CD4-positive, alpha-beta T cell treated with Interleukin-6 at 100 ng/mL for 8 hours (primary cell): ENCODE data around the gene TMEM154.

Source experiments
- DNase-seq: peaks from one replicate; pipeline ENCODE4 v3.0.0-alpha.2; 2020; ENCODE audit warnings: mixed read lengths, low spot score

TMEM154 gene

DNA sequence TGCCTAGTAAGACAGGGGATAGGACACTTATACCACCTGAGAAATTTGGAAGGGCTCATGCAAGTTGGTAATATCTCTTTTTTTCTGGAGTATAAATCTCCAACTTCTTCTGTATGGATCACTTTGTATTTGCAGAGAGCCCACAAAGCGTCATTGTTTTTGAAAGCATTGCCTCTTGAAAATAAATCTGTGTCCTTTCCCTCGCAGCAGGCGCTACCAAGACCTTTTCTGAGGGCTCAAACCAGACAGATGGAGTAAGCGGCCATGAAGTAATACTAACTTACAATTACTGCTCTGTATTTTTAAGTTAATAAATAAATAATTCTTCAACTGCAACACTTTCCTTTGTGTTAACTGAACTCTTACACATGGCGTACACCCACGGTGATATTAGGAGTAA lies 87.9 kb downstream of the TMEM154 start:
- DNase-seq = no peak

DNA sequence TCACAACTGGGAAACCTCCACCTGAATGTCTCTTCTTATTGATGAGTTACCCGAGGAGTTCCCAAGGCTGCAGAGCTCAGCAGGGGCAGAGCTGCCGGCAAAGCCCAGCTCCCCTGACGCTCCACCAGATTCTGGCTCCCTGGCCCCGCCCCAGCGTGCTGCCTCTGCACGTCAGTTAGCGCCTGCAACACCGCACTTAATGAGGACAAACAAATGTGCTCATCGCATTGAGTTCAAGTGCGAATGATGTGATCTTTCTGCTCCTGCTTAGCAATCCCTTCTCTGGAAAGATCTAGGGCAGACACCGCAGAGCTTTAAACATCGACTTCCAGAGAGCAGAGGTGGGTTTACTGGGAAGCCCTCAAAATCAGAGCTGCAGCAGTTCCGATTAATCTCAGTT lies 88.4 kb downstream of the TMEM154 start:
- no peak for DNase-seq

DNA sequence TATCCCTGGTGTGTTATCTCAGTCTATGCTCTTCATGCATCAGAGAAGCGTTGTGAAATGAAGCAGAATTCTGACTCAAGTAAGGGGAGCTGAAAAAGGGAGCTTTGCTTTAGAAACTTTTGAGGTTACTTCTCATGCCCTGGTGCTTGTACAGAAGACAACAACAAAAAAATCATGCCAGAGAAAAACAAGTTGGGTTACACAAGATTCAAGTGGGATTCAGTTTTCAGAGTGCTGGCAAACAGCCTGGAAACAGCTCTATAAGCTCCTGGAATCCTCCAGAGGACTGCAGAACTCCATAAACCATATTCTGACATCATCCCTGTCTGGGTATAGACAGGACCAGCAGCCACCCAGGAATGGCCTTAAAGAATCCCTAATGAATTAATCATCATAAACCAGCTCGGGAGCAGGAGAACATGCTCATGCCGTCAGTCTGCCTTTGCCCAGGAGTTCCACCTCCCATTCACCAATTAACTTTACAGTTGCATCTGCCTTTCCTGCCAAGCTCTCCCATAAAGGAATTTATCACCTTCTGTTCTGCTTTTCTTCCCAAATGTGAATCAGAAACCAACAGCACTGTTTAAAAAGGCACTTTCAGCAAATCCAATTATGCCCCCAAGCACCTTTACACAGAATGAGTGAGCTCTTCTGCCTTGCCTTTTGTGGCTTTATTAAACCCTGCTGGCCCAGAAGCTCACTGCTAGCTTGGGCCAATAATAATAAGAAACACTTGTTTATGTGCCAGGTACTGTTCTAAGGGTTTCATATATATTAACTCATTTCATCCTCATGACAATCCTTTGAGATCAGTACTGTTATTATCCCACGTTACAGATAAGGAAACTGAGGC lies 89.4 kb downstream of the TMEM154 start:
- no peak for DNase-seq

GRCh38 chr4:152588869-152589268 lies 90.9 kb downstream of the TMEM154 start:
- DNase-seq = no peak

DNA sequence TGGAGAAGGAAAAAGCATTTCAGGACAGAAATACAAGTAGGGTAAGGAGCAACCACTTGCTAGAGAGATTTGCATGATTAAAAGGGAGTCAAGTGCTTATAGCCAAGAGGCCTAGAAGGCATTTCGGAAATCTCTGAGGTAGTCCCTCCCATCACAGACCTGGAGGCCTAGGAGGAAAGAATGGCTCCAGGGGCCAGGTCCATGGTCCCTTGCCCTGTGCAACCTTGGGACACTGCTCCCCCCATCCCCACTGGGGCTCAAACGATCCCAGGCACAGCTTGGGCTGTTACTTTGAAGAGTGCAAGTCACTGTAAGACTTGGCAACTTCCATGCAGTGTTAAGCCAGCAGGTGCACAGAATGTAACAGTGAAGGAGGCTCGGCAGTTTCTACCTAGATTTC lies 92.7 kb downstream of the TMEM154 start:
- no peak for DNase-seq

DNA sequence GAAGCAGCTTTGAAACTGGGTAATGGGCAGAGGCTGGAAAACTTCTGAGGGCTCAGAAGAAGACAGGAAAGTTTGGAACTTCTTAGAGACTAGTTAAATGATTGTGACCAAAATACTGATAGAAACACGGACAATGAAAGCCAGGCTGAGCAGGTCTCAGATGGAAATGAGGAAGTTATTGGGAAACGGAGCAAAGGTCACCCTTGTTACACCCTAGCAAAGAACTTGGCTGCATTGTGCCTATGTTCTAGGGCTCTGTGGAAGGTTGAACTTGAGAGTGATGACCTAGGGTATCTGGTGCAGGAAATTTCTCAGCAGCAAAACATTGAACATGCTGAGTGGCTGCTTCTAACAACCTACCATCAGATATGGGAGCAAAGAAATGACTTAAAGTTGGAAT lies 93.1 kb downstream of the TMEM154 start:
- no peak for DNase-seq

DNA sequence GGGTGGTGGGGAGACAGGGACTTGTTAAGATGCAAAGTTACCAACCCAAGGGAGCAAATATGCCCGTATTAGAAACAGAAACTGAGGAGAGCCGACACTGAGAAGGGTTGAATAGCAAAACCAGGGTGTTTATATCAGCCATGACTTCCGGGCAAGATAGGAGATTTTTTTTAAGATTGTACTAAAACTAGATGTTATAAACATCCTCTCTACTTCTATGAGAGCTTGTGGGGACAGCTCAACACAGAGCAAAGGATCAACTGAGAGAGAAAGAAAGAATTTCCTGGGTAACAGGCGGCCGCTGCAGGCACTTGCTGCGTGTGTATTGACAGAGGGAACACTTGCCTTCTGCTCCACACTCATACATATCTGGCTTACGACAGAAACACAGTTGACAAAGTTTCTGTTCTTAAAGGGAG lies 94.8 kb downstream of the TMEM154 start:
- DNase-seq = peak; percentile 24

- DNase-seq = no peak
Observed at GRCh38 chr4:152581536-152582160, 98.1 kb downstream of the TMEM154 start.

DNA sequence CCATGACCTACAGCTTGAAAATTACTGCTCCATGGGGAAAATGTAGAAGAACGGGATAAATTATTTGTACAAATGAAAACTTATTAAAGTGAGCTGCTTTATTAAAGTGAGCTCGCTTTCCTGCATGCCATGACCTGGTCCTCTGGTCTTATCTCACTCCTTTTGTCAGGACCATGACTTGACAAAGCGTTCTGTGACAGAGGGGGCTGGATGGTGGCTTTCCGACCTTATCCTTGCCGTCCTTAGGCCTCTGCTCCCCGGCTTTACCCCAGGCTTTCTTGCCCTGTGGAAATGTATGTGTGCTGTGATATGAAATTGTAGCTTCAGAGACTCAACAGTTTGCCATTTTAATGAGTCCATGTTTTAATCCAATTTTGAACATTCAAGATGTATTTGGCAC lies 99.9 kb downstream of the TMEM154 start:
- DNase-seq = no peak

DNA sequence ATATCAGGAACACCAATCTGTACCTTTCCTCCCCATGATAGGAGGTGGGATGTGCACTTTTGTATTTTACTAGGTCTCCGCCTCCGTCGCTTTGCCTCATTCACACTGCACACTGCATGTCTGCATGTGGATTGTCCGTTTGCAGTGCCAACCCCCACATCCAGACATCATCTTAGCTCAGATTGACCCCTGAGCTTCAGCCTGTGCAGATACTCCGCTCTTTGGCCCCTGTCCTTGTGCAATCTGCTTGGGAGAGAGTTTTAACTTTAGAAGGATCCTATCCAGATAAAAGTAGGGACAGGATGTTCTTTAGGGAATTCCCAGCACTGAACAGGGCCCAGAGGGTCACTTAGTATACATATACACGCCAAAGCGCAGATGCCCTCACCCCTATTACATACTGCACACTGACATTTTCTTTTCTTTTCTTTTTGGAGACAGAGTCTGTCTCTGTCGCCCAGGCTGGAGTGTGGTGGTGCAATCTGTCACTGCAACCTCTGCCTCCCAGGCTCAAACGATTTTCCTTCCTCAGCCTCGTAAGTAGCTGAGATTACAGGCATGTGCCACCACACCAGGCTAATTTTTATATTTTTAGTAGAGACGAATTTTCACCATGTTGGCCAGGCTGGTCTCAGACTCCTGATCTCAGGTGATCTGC lies 100.6 kb downstream of the TMEM154 start:
- DNase-seq = no peak

- DNase-seq = no peak
Observed at GRCh38 chr4:152578670-152579069, 101.1 kb downstream of the TMEM154 start.

- DNase-seq = no peak
Observed at GRCh38 chr4:152577708-152578396, 101.9 kb downstream of the TMEM154 start.

DNA sequence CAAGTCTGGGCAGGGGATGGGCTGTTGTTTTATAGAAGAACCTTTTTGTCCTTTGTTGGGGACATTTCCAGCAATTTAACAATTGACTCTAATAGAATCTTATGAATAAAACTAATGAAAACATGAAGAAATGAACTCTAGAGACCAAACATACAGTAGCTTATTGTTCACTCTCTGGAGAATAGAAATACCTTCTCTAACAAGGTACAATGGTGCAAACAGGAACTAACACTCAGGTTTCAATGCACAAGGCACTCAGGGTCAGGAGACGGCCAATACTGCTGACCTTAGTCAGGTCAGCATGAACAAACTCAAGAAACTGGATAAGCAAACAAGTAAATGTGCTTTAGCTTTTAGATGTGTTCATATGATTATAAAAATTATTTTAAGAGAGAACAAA lies 104.3 kb downstream of the TMEM154 start:
- no peak for DNase-seq

GRCh38 chr4:152573861-152574260 lies 105.9 kb downstream of the TMEM154 start:
- DNase-seq = no peak

DNA sequence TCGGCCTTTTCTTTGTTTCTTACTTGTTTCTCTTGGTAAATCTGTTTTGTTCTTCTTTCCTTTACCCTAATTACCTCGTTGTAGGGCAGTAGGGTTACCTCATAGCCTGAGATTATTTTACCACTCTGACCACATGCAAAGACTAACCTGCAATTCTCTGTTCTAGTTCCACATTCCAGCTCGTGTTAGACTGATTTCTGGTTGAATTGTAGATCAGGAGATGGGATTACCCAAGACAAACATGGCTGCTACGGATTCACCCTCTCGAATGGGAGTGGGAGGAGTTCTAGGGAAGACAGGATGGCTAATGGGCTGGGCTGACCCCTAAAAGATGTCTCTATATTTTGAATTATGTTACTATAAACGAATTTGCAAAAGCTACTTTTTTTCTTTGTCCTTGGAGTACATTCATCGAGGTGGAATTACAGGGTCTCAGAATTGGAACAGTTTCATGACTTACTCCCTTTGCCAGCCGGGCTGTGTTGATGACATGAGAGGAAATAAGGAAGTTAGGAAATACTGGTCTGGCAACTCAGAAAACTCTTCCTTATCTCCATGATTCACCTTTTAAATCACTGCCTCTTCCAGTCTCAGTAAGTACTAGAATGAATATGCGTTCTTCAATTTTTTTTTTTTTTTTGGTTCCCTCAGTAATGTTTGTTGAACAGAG lies 107.2 kb downstream of the TMEM154 start:
- no peak for DNase-seq

GRCh38 chr4:152571770-152572169 lies 108.0 kb downstream of the TMEM154 start:
- DNase-seq = no peak

GRCh38 chr4:152571296-152571695 lies 108.5 kb downstream of the TMEM154 start:
- DNase-seq = no peak
